GM12878 (cell line): ENCODE data around the gene ARHGEF3. TPM values are rescaled to one million over a fixed set of nuclear protein-coding genes. Genes with fewer than 3 reads are reported as not detected.

ENCODE experiments used
- ATAC-seq: fragments of 200-7000 bp; cut with Tn5 transposase; 3 replicates; pipeline ENCODE4 v1.9.1; 2020; ENCODE audit warnings: mild to moderate bottlenecking, moderate library complexity
- BruUV-seq: library from RNA; stranded (reverse); fragments of 400-500 nt; replicated peaks from 2 replicates; lab custom pipeline; 2021; lab: Mats Ljungman, UMichigan
- CTCF ChIA-PET: fragments of 300-600 bp; sonication (Branson Sonifier 250); formaldehyde crosslinking; extraction: SDS; loops from one replicate; lab custom pipeline; 2021; ENCODE audit warnings: inconsistent platforms; lab: Yijun Ruan, JAX
- POLR2A ChIA-PET: fragments of 350-600 bp; formaldehyde crosslinking; extraction: SDS; loops from one replicate; lab custom pipeline; 2021; ENCODE audit warnings: inconsistent platforms; lab: Charles Lee
- RAD21 ChIA-PET: fragments of 300-600 bp; sonication (Branson Sonifier 250); formaldehyde crosslinking; loops from one replicate; lab custom pipeline; 2023; ENCODE audit warnings: antibody characterized with exemption; ENCODE audit not compliant: unreplicated experiment; lab: Charles Lee
- SMC1A ChIA-PET: fragments of 300-600 bp; sonication (Branson Sonifier 250); formaldehyde crosslinking; loops from one replicate; lab custom pipeline; 2023; ENCODE audit not compliant: unreplicated experiment, uncharacterized antibody; lab: Charles Lee
- DNase-seq: peaks from one replicate; pipeline ENCODE4 v3.0.0-alpha.2; 2011; ENCODE audit warnings: low read depth, low spot score
- FAIRE-seq: peaks from 3 replicates; lab custom pipeline; 2011; peaks lifted over from hg19 to GRCh38; lab: Jason Lieb, UNC
- H2AFZ ChIP-seq: 2 replicates; pipeline ENCODE4 v1.6.0; 2011; ENCODE audit warnings: low read depth, low read length, control low read depth; ENCODE audit not compliant: control insufficient read depth
- H3K27ac ChIP-seq: 2 replicates; pipeline ENCODE4 v1.5.1; 2011; ENCODE audit warnings: control low read depth; ENCODE audit not compliant: control insufficient read depth, insufficient read depth
- H3K27me3 ChIP-seq, 2 experiments: replicated peaks in 1 of 2; 2 replicates each; pipeline versions ENCODE4 v1.6.0 to v1.6.1; 2011; ENCODE audit warnings: low read length in 1 of 2; ENCODE audit not compliant: control insufficient read depth in 2 of 2, insufficient read depth in 2 of 2
- H3K36me3 ChIP-seq, 2 experiments: 2 replicates each; pipeline ENCODE4 v1.5.1; 2011; ENCODE audit warnings: low read length in 1 of 2; ENCODE audit not compliant: control insufficient read depth in 2 of 2, insufficient read depth in 2 of 2
- H3K4me1 ChIP-seq: 2 replicates; pipeline ENCODE4 v1.6.1; 2011; ENCODE audit warnings: mild to moderate bottlenecking, low read length, moderate library complexity, mixed read lengths; ENCODE audit not compliant: control insufficient read depth, insufficient read depth
- H3K4me2 ChIP-seq: 2 replicates; pipeline ENCODE4 v1.6.0; 2011; ENCODE audit warnings: control low read depth; ENCODE audit not compliant: control insufficient read depth, insufficient read depth
- H3K4me3 ChIP-seq: fragments of 200-600 bp; sonication (generic); 2 replicates; pipeline ENCODE4 v1.5.1; 2016
- H3K79me2 ChIP-seq: 2 replicates; pipeline ENCODE4 v1.6.0; 2011; ENCODE audit warnings: low read length; ENCODE audit not compliant: control insufficient read depth, insufficient read depth
- H3K9ac ChIP-seq: 2 replicates; pipeline ENCODE4 v1.8.0; 2011; ENCODE audit warnings: low read length, control low read depth, mixed read lengths; ENCODE audit not compliant: control insufficient read depth, insufficient read depth
- H3K9me3 ChIP-seq: replicated peaks from 3 replicates; pipeline ENCODE4 v1.5.1; 2011; ENCODE audit warnings: mild to moderate bottlenecking, low read length; ENCODE audit not compliant: control insufficient read depth, insufficient read depth
- H4K20me1 ChIP-seq: 2 replicates; pipeline ENCODE4 v1.6.0; 2011; ENCODE audit not compliant: control insufficient read depth, insufficient read depth
- BCL3 ChIP-seq: IDR thresholded peaks from 2 replicates; pipeline ENCODE4 v1.6.1; 2011; ENCODE audit warnings: borderline replicate concordance, low read depth, mild to moderate bottlenecking, moderate library complexity, low read length; ENCODE audit not compliant: insufficient read depth, poor library complexity, severe bottlenecking
- BCLAF1 ChIP-seq: fragments of 450-650 bp; IDR thresholded peaks from 2 replicates; pipeline ENCODE4 v1.6.1; 2017; ENCODE audit warnings: antibody characterized with exemption, mild to moderate bottlenecking, moderate library complexity
- GABPA ChIP-seq: IDR thresholded peaks from 2 replicates; pipeline ENCODE4 v1.6.1; 2014; ENCODE audit warnings: antibody characterized with exemption, low read depth, mild to moderate bottlenecking, inconsistent platforms
- REST ChIP-seq: IDR thresholded peaks from 2 replicates; pipeline ENCODE4 v1.6.1; 2012; ENCODE audit warnings: mild to moderate bottlenecking, low read depth, low read length
- SIN3A ChIP-seq: IDR thresholded peaks from 2 replicates; pipeline ENCODE4 v1.6.1; 2012; ENCODE audit warnings: low read depth, low read length, improper control_type of control experiment
- SIX5 ChIP-seq: IDR thresholded peaks from 2 replicates; pipeline ENCODE4 v1.6.1; 2011; ENCODE audit warnings: mild to moderate bottlenecking, low read depth, low read length, moderate library complexity; ENCODE audit not compliant: severe bottlenecking
- WGBS: methylation state at CpG from one replicate; pipeline ENCODE4 v1.1.6; 2016; ENCODE audit warnings: low lambda C conversion rate; ENCODE audit not compliant: insufficient replicate concordance, insufficient coverage; ENCODE audit errors: missing lambda C conversion rate; 5-methylcytosine and 5-hydroxymethylcytosine counted together
- in situ Hi-C: fragments of 300-500 bp; cut with MboI; formaldehyde crosslinking; loops from 9 replicates; pipeline ENCODE4 v1.14.3; 2018; ENCODE audit warnings: mixed read lengths
- intact Hi-C: fragments of 100-400 bp; cut with micrococcal nuclease; formaldehyde crosslinking; loops from one replicate; pipeline ENCODE4 v1.14.2; 2022; ENCODE audit not compliant: unreplicated experiment
- polyA plus RNA-seq, 11 experiments: library from polyadenylated mRNA; depleted of rRNA in 4 of 11; unstranded in 6 of 11; stranded (reverse) in 5 of 11; fragments of >200 nt; fragmentation: Nextera tagmentation in 4 of 11; fragmentation: Illumina TruSeq in 1 of 11; extraction: Ambion mirVana in 4 of 11; extraction: Trizol in 1 of 11; gene quantifications; 1 replicate in 1 of 11; 2 replicates in 10 of 11; pipeline versions ENCODE4 v1.2.1 to v1.2.3, GENCODE V29; 2011 to 2016; ENCODE audit warnings: inconsistent platforms in 2 of 11, missing spikeins in 2 of 11, low read depth in 1 of 11
- total RNA-seq, 4 experiments: library from RNA; depleted of rRNA in 3 of 4; stranded (reverse); fragments of >200 nt in 3 of 4; fragmentation: Illumina TruSeq in 1 of 4; extraction: Trizol in 1 of 4; gene quantifications; 2 replicates each; pipeline versions ENCODE4 v1.2.1 to v1.2.3, GENCODE V29; 2013 to 2021

ARHGEF3 gene
- total and polyA plus RNA-seq, 10 of the 15 experiments (the other 5 are each of a cell fraction or from before 2014, with no cell fraction given) = 21.8 to 78.7 (median 56.2) TPM

- no peak overlapping the region for H2AFZ ChIP-seq
- no peaks in the 10 kb centered on the region for H4K20me1 ChIP-seq
- DNase-seq (no peak), ATAC-seq (no peak; the same call in 2 of the 3 replicates), FAIRE-seq (no peak)
- H3K4me1 ChIP-seq = peaks cover 7% of the 10 kb centered on the region; the same call in 1 of the 2 replicates
- H3K4me2 ChIP-seq = no peak overlapping the region
- intact Hi-C loops = no loop called here
- ChIA-PET SMC1A (interaction anchor here (0.8 to 5.5 kb wide), 10 partner anchors 11 to 150 kb away, joined by 3 to 32 read pairs (median 6); no protein-coding TSS in a partner anchor), RAD21 (interaction anchor here (0.6 to 6.5 kb wide), 4 partner anchors 19 to 146 kb away, joined by 3 to 29 read pairs (median 3); partner anchors contain the start of gene ARHGEF3), CTCF (interaction anchor here (0.8 to 3.4 kb wide), 5 partner anchors 10 to 150 kb away, joined by 3 to 8 read pairs (median 4); no protein-coding TSS in a partner anchor), POLR2A (no interaction called here)
- no peak overlapping the region for H3K9ac ChIP-seq
- no peak overlapping the region for H3K27ac ChIP-seq
- 29% methylated on average over 4 of the region's 4 CpGs for WGBS
- in situ Hi-C loops = no loop called here
- no peaks in the 10 kb centered on the region for H3K36me3 ChIP-seq
- no peak for TF ChIP-seq BCLAF1
- TF ChIP-seq BCL3 = no peak
- no peak for TF ChIP-seq SIX5
- no peak for TF ChIP-seq SIN3A
- no peak for TF ChIP-seq GABPA
- TF ChIP-seq REST = no peak
- BruUV-seq = no TSS peak
- no peaks in the 10 kb centered on the region for H3K27me3 ChIP-seq
- H3K4me3 ChIP-seq = no peak overlapping the region
- no peaks in the 10 kb centered on the region for H3K79me2 ChIP-seq
- no peaks in the 10 kb centered on the region for H3K9me3 ChIP-seq
These were observed 36.7 kb upstream of the ARHGEF3 start for GRCh38 chr3:56838448-56838847.
